KMS-11 (cell line): ENCODE data around the gene ELF5.

Experiments
- H2AFZ ChIP-seq: fragments of 200-600 bp; sonication (generic); 2 replicates; pipeline ENCODE4 v1.6.1; 2016; ENCODE audit warnings: antibody characterized with exemption, mixed run types, low read depth
- H3K27ac ChIP-seq: fragments of 200-600 bp; sonication (generic); 2 replicates; pipeline ENCODE4 v1.6.1; 2016; ENCODE audit warnings: mild to moderate bottlenecking, mixed run types
- H3K27me3 ChIP-seq: fragments of 200-600 bp; sonication (generic); 2 replicates; pipeline ENCODE4 v1.6.1; 2017; ENCODE audit warnings: mild to moderate bottlenecking, low read depth, mixed run types, moderate library complexity; ENCODE audit not compliant: insufficient read depth
- H3K36me3 ChIP-seq: fragments of 200-600 bp; sonication (generic); 2 replicates; pipeline ENCODE4 v1.6.1; 2017; ENCODE audit warnings: mild to moderate bottlenecking, mixed run types; ENCODE audit not compliant: insufficient read depth
- H3K4me1 ChIP-seq: fragments of 200-600 bp; sonication (generic); 2 replicates; pipeline ENCODE4 v1.6.1; 2016; ENCODE audit warnings: mild to moderate bottlenecking, low read depth, mixed run types; ENCODE audit not compliant: poor library complexity, severe bottlenecking
- H3K4me2 ChIP-seq: fragments of 200-600 bp; sonication (generic); 2 replicates; pipeline ENCODE4 v1.7.0; 2016; ENCODE audit warnings: mild to moderate bottlenecking, mixed run types
- H3K4me3 ChIP-seq: fragments of 200-600 bp; sonication (generic); IDR thresholded peaks from 2 replicates; pipeline ENCODE4 v1.6.1; 2017; ENCODE audit warnings: low read depth, low read length, mixed read lengths; ENCODE audit not compliant: insufficient read depth
- H3K79me2 ChIP-seq: fragments of 200-600 bp; sonication (generic); 2 replicates; pipeline ENCODE4 v1.6.1; 2016; ENCODE audit warnings: low read depth, mixed run types; ENCODE audit not compliant: insufficient read depth
- H3K9ac ChIP-seq: fragments of 200-600 bp; sonication (generic); 2 replicates; pipeline ENCODE4 v1.6.1; 2016; ENCODE audit warnings: mild to moderate bottlenecking, mixed run types
- H4K20me1 ChIP-seq: fragments of 200-600 bp; sonication (generic); 2 replicates; pipeline ENCODE4 v1.6.1; 2016; ENCODE audit warnings: mild to moderate bottlenecking, mixed run types; ENCODE audit not compliant: insufficient read depth
- CTCF ChIP-seq: fragments of 200-600 bp; sonication (generic); conservative IDR thresholded peaks from 2 replicates; pipeline ENCODE4 v1.6.1; 2017; ENCODE audit warnings: low read depth, mild to moderate bottlenecking, antibody characterized with exemption, low read length, moderate library complexity, mixed read lengths

Gene ELF5

GRCh38 chr11:34459507-34460162, 54.0 kb downstream of the ELF5 start:
- Histone ChIP-seq H3K79me2 (no peaks in the 10 kb centered on the region), H4K20me1 (no peaks in the 10 kb centered on the region), H3K4me3 (no peak overlapping the region), H3K27ac (no peak overlapping the region), H3K36me3 (no peaks in the 10 kb centered on the region), H2AFZ (no peak overlapping the region), H3K4me1 (no peaks in the 10 kb centered on the region), H3K9ac (no peak overlapping the region), H3K27me3 (no peaks in the 10 kb centered on the region), H3K4me2 (no peak overlapping the region)
- TF ChIP-seq CTCF, result no peak

GRCh38 chr11:34458525-34458924, 55.1 kb downstream of the ELF5 start:
- no peaks in the 10 kb centered on the region for H3K4me1 ChIP-seq
- no peak overlapping the region for H3K27ac ChIP-seq
- H3K36me3 ChIP-seq, result no peaks in the 10 kb centered on the region

GRCh38 chr11:34457607-34458006, 56.0 kb downstream of the ELF5 start:
- TF ChIP-seq CTCF, result no peak
- no peak overlapping the region for H3K27ac ChIP-seq
- H4K20me1 ChIP-seq, result no peaks in the 10 kb centered on the region
- no peak overlapping the region for H3K4me3 ChIP-seq
- H2AFZ ChIP-seq, result no peak overlapping the region
- no peaks in the 10 kb centered on the region for H3K4me1 ChIP-seq
- no peak overlapping the region for H3K4me2 ChIP-seq
- no peak overlapping the region for H3K9ac ChIP-seq
- H3K27me3 ChIP-seq, result no peaks in the 10 kb centered on the region
- H3K79me2 ChIP-seq, result no peaks in the 10 kb centered on the region
- H3K36me3 ChIP-seq, result no peaks in the 10 kb centered on the region

More at GRCh38 chr11:34458525-34458924, 55.1 kb downstream of the ELF5 start:
- Histone ChIP-seq H3K79me2 (no peaks in the 10 kb centered on the region), H4K20me1 (no peaks in the 10 kb centered on the region), H3K4me2 (no peak overlapping the region), H3K9ac (no peak overlapping the region), H3K4me3 (no peak overlapping the region), H2AFZ (no peak overlapping the region), H3K27me3 (no peaks in the 10 kb centered on the region)
- TF ChIP-seq CTCF, result no peak

- Histone ChIP-seq H3K4me2 (no peak overlapping the region), H3K9ac (no peak overlapping the region), H3K36me3 (no peaks in the 10 kb centered on the region), H3K4me3 (no peak overlapping the region), H4K20me1 (no peaks in the 10 kb centered on the region), H3K79me2 (no peaks in the 10 kb centered on the region), H3K27me3 (no peaks in the 10 kb centered on the region), H3K27ac (no peak overlapping the region), H2AFZ (no peak overlapping the region), H3K4me1 (peaks cover 3% of the 10 kb centered on the region)
- TF ChIP-seq CTCF, result no peak
These were observed 59.1 kb downstream of the ELF5 start for GRCh38 chr11:34454308-34455032.
